HG02763 (cell line): ENCODE measurements around the gene CCDC142.
"Not testable (repeated sequence)": the region's sequence is repeated elsewhere in the genome, so short reads cannot be mapped to it uniquely, and the experiment has no call there.

Source experiments
- ATAC-seq: cut with Tn5 transposase; IDR thresholded peaks from one replicate; pipeline ENCODE4 v1.9.1; 2021; ENCODE audit warnings: mild to moderate bottlenecking, moderate library complexity; ENCODE audit not compliant: unreplicated experiment

CCDC142 gene

GRCh38 chr2:74444498-74445318, 38.1 kb downstream of the CCDC142 start:
- ATAC-seq, result no peak

- ATAC-seq, result not testable (repeated sequence)
Observed at GRCh38 chr2:74442483-74443297, 40.1 kb downstream of the CCDC142 start.

GRCh38 chr2:74441690-74442482, 40.9 kb downstream of the CCDC142 start, which contains the start of gene RTKN:
RTKN (minus strand) TSS chr2:74441937; CDS start chr2:74441816, 121 bp downstream.
- no peak for ATAC-seq

- ATAC-seq, result no peak
Observed at GRCh38 chr2:74441170-74441689, 41.6 kb downstream of the CCDC142 start.

GRCh38 chr2:74440378-74441169, 42.2 kb downstream of the CCDC142 start:
- ATAC-seq, result peak; percentile 88

GRCh38 chr2:74439803-74440377, 42.9 kb downstream of the CCDC142 start:
- ATAC-seq, result no peak

GRCh38 chr2:74439373-74439772, 43.4 kb downstream of the CCDC142 start:
- no peak for ATAC-seq

GRCh38 chr2:74438248-74438647, 44.5 kb downstream of the CCDC142 start:
- ATAC-seq, result no peak

GRCh38 chr2:74436848-74437695, 45.7 kb downstream of the CCDC142 start:
- no peak for ATAC-seq

- ATAC-seq, result no peak
Observed at GRCh38 chr2:74436111-74436805, 46.5 kb downstream of the CCDC142 start.

- ATAC-seq, result no peak
Observed at GRCh38 chr2:74430502-74430901, 52.3 kb downstream of the CCDC142 start.

- no peak for ATAC-seq
Observed at GRCh38 chr2:74429487-74430451, 53.0 kb downstream of the CCDC142 start.

GRCh38 chr2:74428675-74429074, 54.1 kb downstream of the CCDC142 start:
- ATAC-seq, result no peak

- no peak for ATAC-seq
Observed at GRCh38 chr2:74427551-74427950, 55.2 kb downstream of the CCDC142 start.

GRCh38 chr2:74426181-74426758, 56.5 kb downstream of the CCDC142 start:
- ATAC-seq, result no peak

GRCh38 chr2:74425523-74425922, 57.3 kb downstream of the CCDC142 start:
- ATAC-seq, result no peak

- ATAC-seq, result no peak
Observed at GRCh38 chr2:74424995-74425406, 57.8 kb downstream of the CCDC142 start.
